Left lung (tissue), 10 donors: ENCODE data around the gene STPG3. TPM values are rescaled to one million over a fixed set of nuclear protein-coding genes. Genes with fewer than 3 reads are reported as not detected.

Experiments
- ATAC-seq: fragments of 200-7000 bp; cut with Tn5 transposase; one replicate; pipeline ENCODE4 v1.9.1; 2020; ENCODE audit warnings: moderate library complexity
- DNase-seq, 4 donors: peaks; one replicate each; pipeline ENCODE4 v3.0.0-alpha.2; 2013 to 2020
- H3K27ac ChIP-seq, 2 donors: fragments of 200-600 bp; sonication (generic) in 1 of 2; one replicate each; pipeline versions ENCODE4 v1.5.0 to v1.8.0; 2020 to 2021
- H3K27me3 ChIP-seq, 2 donors: fragments of 200-600 bp; sonication (generic) in 1 of 2; one replicate each; pipeline versions ENCODE4 v1.5.0 to v1.8.0; 2020 to 2021
- H3K36me3 ChIP-seq, 2 donors: fragments of 200-600 bp; sonication (generic) in 1 of 2; one replicate each; pipeline versions ENCODE4 v1.5.0 to v1.8.0; 2020 to 2021
- H3K4me1 ChIP-seq, 2 donors: fragments of 200-600 bp; one replicate each; pipeline ENCODE4 v1.8.0; 2021
- H3K4me3 ChIP-seq, 2 donors: fragments of 200-600 bp; sonication (generic) in 1 of 2; one replicate each; pipeline versions ENCODE4 v1.5.0 to v1.8.0; 2020 to 2021; ENCODE audit warnings: mild to moderate bottlenecking in 1 of 2
- H3K9me3 ChIP-seq, 2 donors: fragments of 200-600 bp; sonication (generic) in 1 of 2; one replicate each; pipeline versions ENCODE4 v1.5.0 to v1.8.0; 2020 to 2021
- intact Hi-C, 2 donors: fragments of 100-400 bp; cut with DNase I; formaldehyde crosslinking; loops; one replicate each; pipeline versions ENCODE4 v1.11.2 to v1.14.2; 2022
- polyA plus RNA-seq, 6 donors: library from polyadenylated mRNA; unstranded; fragments of 120-200 nt; gene quantifications; one replicate each; pipeline ENCODE4 v1.2.1, GENCODE V29; 2013; ENCODE audit not compliant: insufficient read length in 6 of 6
- total RNA-seq, 2 donors: library from RNA; stranded (reverse); fragmentation: NEBNext Ultra II Directional; extraction: Animal tissue kit (Norgen Biotek cat#: 25700); gene quantifications; one replicate each; pipeline ENCODE4 v1.2.1, GENCODE V29; 2021
- TF ChIP-seq, protein P1 (sequence below), 2 donors: fragments of 200-600 bp; sonication (generic) in 1 of 2; IDR thresholded peaks; one replicate each; pipeline versions ENCODE4 v1.5.0 to v1.8.0; 2021; ENCODE audit warnings: antibody characterized with exemption in 2 of 2
- donor health status: DM: no; HTN: yes; CAD: no.
- donor health status: DM: no; HTN: no; CAD: no.

Gene STPG3
- total and polyA plus RNA-seq, 8 donors = 0.69 to 1.4 (median 0.89) TPM; not detected in 2

GRCh38 chr9:137298401-137299202, 47.5 kb downstream of the STPG3 start:
- Histone ChIP-seq H3K4me3 (peak overlapping the region in 1 of 2 donors; percentile 46), H3K9me3 (peaks cover 0 to 3% of the 10 kb centered on the region in 2 donors), H3K4me1 (peaks cover 5 to 66% of the 10 kb centered on the region in 2 donors), H3K27me3 (peaks cover 16 to 93% of the 10 kb centered on the region in 2 donors), H3K27ac (peak overlapping the region; percentile 60 to 65), H3K36me3 (no peaks in the 10 kb centered on the region)
- no peak for ATAC-seq
- peak in 1 of 4 donors; percentile 57 for DNase-seq
- TF ChIP-seq, protein P1, sequence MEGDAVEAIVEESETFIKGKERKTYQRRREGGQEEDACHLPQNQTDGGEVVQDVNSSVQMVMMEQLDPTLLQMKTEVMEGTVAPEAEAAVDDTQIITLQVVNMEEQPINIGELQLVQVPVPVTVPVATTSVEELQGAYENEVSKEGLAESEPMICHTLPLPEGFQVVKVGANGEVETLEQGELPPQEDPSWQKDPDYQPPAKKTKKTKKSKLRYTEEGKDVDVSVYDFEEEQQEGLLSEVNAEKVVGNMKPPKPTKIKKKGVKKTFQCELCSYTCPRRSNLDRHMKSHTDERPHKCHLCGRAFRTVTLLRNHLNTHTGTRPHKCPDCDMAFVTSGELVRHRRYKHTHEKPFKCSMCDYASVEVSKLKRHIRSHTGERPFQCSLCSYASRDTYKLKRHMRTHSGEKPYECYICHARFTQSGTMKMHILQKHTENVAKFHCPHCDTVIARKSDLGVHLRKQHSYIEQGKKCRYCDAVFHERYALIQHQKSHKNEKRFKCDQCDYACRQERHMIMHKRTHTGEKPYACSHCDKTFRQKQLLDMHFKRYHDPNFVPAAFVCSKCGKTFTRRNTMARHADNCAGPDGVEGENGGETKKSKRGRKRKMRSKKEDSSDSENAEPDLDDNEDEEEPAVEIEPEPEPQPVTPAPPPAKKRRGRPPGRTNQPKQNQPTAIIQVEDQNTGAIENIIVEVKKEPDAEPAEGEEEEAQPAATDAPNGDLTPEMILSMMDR (IDR thresholded peaks at IDR 0.05) = no peak
- intact Hi-C loops = no loop called here

GRCh38 chr9:137299203-137299565, 48.1 kb downstream of the STPG3 start:
- no peak for DNase-seq
- H3K27me3 ChIP-seq = peaks cover 16 to 93% of the 10 kb centered on the region in 2 donors

GRCh38 chr9:137299938-137300337, 48.9 kb downstream of the STPG3 start:
- H3K27ac ChIP-seq = peak overlapping the region; percentile 37 to 62
- peaks cover 14 to 93% of the 10 kb centered on the region in 2 donors for H3K27me3 ChIP-seq
- no peak for ATAC-seq
- peaks cover 11 to 67% of the 10 kb centered on the region in 2 donors for H3K4me1 ChIP-seq
- H3K36me3 ChIP-seq = no peaks in the 10 kb centered on the region
- intact Hi-C loops = loop anchor here in 1 of 2 donors (10.0 kb wide), 1 partner anchor 105 kb away; no protein-coding TSS in a partner anchor
- no peak for DNase-seq
- H3K4me3 ChIP-seq = peak overlapping the region; percentile 34 to 46
- H3K9me3 ChIP-seq = no peaks in the 10 kb centered on the region
- TF ChIP-seq, protein P1 (IDR thresholded peaks at IDR 0.05) = no peak

More at GRCh38 chr9:137299203-137299565, 48.1 kb downstream of the STPG3 start:
- peaks cover 0 to 3% of the 10 kb centered on the region in 2 donors for H3K9me3 ChIP-seq
- no peak for ATAC-seq
- H3K4me1 ChIP-seq = peaks cover 5 to 67% of the 10 kb centered on the region in 2 donors
- intact Hi-C loops = no loop called here
- H3K4me3 ChIP-seq = peak overlapping the region in 1 of 2 donors; percentile 46
- no peaks in the 10 kb centered on the region for H3K36me3 ChIP-seq
- TF ChIP-seq, protein P1 (IDR thresholded peaks at IDR 0.05) = no peak
- H3K27ac ChIP-seq = peak overlapping the region; percentile 60 to 65

DNA sequence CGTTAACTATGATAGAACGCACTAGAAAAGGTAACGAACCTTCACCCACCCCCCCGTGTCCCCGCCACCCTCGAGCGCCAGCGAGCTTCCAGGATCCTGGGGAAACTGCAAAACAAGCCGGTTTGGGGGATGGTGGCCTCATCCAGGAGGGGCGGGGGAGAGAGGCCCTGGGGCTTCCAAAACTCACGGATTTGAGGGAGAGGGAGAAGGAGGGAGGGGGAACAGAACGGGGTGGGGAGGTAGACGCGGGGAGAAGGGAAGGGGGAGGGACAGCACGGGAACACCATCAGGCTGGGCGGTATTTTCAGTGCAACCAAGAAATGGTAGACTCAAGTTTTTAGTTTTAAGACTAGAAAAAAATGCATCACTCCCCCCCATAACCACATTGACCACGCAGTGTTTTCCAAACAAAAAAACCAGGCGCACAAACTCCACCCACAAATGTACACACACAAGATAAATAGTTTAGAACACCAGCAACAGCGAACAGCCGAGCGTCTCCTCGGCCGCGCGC, 49.5 kb downstream of the STPG3 start:
- DNase-seq (no peak), ATAC-seq (no peak)
- H3K27ac ChIP-seq = peak overlapping the region; percentile 62 to 67
- H3K4me1 ChIP-seq = peaks cover 18 to 67% of the 10 kb centered on the region in 2 donors
- peaks cover 13 to 93% of the 10 kb centered on the region in 2 donors for H3K27me3 ChIP-seq
- TF ChIP-seq, protein P1 (IDR thresholded peaks at IDR 0.05) = no peak
- H3K4me3 ChIP-seq = peak overlapping the region; percentile 34 to 46
- H3K36me3 ChIP-seq = no peaks in the 10 kb centered on the region
- no peaks in the 10 kb centered on the region for H3K9me3 ChIP-seq
- intact Hi-C loops = loop anchor here in 1 of 2 donors (10.0 kb wide), 1 partner anchor 104 kb away; no protein-coding TSS in a partner anchor
